Thyroid gland (tissue), 4 donors: ENCODE measurements around the gene SYT1.

Experiments
- CTCF ChIP-seq, 6 experiments: fragments of 200-600 bp in 3 of 6; fragments of 450-650 bp in 3 of 6; sonication (generic) in 3 of 6; IDR thresholded peaks; one replicate each; pipeline ENCODE4 v1.5.1; 2016 to 2019; ENCODE audit warnings: antibody characterized with exemption in 6 of 6, mild to moderate bottlenecking in 2 of 6, inconsistent platforms in 1 of 6, moderate library complexity in 1 of 6
- POLR2A ChIP-seq, 2 donors: fragments of 450-650 bp; IDR thresholded peaks; one replicate each; pipeline ENCODE4 v1.6.1; 2017; ENCODE audit warnings: antibody characterized with exemption in 2 of 2, mild to moderate bottlenecking in 2 of 2, moderate library complexity in 1 of 2

GRCh38 chr12:79357048-79357447 is 492.5 kb downstream of the SYT1 start:
- TF ChIP-seq POLR2A (IDR thresholded peaks at IDR 0.05) (no peak), CTCF (IDR thresholded peaks at IDR 0.05) (no peak)
